VCaP (cell line): ENCODE results near the gene TMEM119.

ENCODE experiments used
- H3K27ac ChIP-seq: fragments of 450-650 bp; 2 replicates; pipeline ENCODE4 v1.5.1; 2017
- TF ChIP-seq, protein P1 (sequence below): fragments of 450-650 bp; conservative IDR thresholded peaks from 2 replicates; pipeline ENCODE4 v1.5.1; 2017; ENCODE audit warnings: mild to moderate bottlenecking, moderate library complexity

The TMEM119 gene

DNA sequence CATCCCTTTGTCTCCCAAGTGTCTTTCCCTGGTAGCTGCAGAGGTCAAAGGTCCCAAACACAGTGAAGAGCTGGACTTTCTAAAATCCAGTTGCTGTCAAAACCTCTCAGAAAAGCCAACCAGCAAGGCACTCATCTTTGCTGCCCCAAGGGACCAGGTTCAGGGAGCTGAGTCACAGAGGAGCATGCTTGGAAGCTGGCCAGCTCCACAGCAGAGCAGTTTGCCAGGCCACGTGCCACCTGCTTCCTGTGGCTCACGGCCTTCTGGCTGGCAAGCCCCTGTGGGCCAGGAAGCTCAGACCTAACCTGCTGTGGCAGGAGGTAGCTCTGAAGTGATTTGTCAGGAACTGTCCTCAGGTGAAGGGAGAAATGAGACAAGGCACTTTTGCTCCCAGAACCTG, 31.9 kb downstream of the TMEM119 start:
- peak overlapping the region; percentile 66 for H3K27ac ChIP-seq
- TF ChIP-seq, protein P1, sequence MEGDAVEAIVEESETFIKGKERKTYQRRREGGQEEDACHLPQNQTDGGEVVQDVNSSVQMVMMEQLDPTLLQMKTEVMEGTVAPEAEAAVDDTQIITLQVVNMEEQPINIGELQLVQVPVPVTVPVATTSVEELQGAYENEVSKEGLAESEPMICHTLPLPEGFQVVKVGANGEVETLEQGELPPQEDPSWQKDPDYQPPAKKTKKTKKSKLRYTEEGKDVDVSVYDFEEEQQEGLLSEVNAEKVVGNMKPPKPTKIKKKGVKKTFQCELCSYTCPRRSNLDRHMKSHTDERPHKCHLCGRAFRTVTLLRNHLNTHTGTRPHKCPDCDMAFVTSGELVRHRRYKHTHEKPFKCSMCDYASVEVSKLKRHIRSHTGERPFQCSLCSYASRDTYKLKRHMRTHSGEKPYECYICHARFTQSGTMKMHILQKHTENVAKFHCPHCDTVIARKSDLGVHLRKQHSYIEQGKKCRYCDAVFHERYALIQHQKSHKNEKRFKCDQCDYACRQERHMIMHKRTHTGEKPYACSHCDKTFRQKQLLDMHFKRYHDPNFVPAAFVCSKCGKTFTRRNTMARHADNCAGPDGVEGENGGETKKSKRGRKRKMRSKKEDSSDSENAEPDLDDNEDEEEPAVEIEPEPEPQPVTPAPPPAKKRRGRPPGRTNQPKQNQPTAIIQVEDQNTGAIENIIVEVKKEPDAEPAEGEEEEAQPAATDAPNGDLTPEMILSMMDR: no peak

- H3K27ac ChIP-seq: peak overlapping the region; percentile 66
- TF ChIP-seq, protein P1: no peak
These were observed 32.7 kb downstream of the TMEM119 start for GRCh38 chr12:108565146-108565545.

- peak overlapping the region; percentile 66; the same call in 1 of the 2 replicates for H3K27ac ChIP-seq
- TF ChIP-seq, protein P1: no peak
These were observed 33.2 kb downstream of the TMEM119 start for GRCh38 chr12:108564724-108565123.

- TF ChIP-seq, protein P1: peak; percentile 17
- H3K27ac ChIP-seq: peak overlapping the region; percentile 93
These were observed 34.1 kb downstream of the TMEM119 start for GRCh38 chr12:108563804-108564151.

DNA sequence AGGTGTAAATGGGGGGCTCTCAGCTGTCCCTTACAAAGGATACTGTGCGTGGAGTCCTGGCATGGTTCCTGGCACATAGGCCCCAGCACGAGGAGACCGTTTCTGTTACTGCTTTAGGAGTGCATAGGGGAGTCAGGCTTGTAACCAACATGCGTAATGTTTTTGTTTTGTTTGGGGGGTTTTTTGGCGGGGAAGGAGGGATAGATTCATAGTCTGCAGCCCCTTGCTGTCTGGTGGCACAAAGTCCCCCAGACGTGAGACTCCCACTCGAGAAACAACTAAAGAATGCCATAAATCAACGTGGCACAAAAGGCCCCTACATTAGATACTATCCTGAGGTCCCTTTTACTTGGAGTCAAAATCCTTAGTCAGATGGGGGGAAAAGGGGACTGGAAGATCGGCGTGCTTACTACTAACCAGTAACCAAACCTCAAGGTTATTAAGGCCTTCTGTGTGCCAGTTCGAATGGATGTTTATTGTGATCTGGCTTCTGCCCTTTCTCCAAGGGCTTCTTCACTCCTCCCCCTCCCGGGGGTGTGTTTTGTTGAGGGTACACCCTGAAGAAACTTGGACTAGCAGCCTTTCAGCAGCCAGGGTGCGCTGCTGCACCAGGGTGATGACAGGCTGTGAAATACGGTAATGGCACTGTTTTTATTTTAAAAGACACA, 34.6 kb downstream of the TMEM119 start:
- H3K27ac ChIP-seq: peak overlapping the region; percentile 93
- TF ChIP-seq, protein P1: peak; percentile 96

DNA sequence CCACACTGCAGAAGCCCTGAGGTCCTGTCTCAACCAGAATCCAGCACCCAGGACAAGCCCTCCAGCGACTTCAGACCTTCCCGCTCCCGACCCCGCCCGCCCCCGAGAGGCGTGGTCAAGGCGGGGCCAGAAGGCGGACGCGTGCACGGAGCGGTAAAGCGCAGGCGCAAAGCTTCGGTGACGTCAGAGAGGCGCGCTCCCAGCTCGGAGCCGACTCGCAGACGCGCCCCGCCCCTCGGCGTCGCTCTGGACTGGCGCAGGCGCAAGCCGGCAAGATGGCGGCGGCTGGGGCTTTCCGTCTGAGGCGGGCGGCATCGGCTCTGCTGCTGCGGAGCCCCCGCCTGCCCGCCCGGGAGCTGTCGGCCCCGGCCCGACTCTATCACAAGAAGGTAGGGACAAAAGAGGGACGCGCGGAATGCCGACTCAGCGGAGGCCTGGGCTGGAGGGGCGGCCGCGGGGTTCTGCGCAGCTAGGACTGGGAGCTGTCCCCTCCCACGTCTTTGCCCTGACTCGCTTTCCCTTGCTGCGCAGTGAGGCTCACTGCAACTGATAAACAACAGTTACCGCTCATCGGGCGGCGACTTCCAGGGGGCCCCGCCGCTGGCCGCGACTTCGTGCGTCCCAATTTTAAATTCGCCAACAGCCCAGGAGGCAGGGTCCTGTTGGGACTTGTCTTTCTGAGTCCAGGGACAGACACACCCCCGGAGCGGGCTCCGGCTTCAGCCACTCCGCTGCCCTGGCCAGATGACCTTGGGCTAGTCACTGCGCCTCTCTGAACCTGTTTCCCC, 35.3 kb downstream of the TMEM119 start, which contains the start of gene ISCU:
Gene ISCU (plus strand): TSS at position 249 of the 788 bp plus-strand sequence. CDS start 27 bp downstream, at position 276.
- TF ChIP-seq, protein P1: no peak

DNA sequence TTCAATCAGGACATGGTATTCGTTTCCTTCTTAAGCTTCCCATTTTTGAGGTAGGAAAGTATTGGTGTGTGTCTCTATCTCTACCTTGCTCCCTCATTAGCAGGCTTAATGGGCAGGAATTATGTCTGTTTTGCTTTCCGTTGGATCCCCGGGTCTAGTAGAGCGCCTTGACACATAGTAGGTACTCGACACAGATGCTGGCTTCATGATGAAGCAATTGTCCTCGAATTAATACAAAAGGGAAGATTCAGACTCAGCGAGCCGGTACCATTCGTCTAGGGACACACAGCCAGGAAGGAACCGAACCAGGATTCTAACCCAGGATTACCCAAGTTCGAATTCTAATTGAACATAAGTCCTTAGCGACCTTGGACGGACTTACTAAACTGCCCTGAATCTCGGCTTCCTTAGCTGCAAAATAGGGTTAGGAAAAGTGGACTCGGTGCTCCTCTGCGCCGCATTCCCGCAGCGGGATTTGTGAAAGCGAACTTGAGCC, 36.0 kb downstream of the TMEM119 start:
- TF ChIP-seq, protein P1: no peak
- H3K27ac ChIP-seq: peak overlapping the region; percentile 93

More for the DNA sequence above, 35.3 kb downstream of the TMEM119 start, which contains the start of gene ISCU:
- peak within 1 kb of the TSS; percentile 93 for H3K27ac ChIP-seq
